GM23338 (cell line): ENCODE results near the gene ITFG1.

Experiments
- EZH2 ChIP-seq: fragments of 200-600 bp; sonication (generic); IDR thresholded peaks from one replicate; pipeline ENCODE4 v1.8.0; 2017; ENCODE audit warnings: antibody characterized with exemption, mild to moderate bottlenecking, low read depth; ENCODE audit not compliant: unreplicated experiment
- JUNB ChIP-seq: IDR thresholded peaks from one replicate; pipeline ENCODE4 v1.6.1; 2016; ENCODE audit warnings: antibody characterized with exemption; ENCODE audit not compliant: unreplicated experiment
- ZNF331 ChIP-seq: fragments of 250-450 bp; sonication (Bioruptor Pico); IDR thresholded peaks from 2 replicates; pipeline ENCODE4 v1.5.0; 2020; ENCODE audit warnings: low read depth, mild to moderate bottlenecking, moderate library complexity
- TF ChIP-seq, protein P1 (sequence below), 2 experiments: fragments of 200-600 bp in 1 of 2; sonication (generic) in 1 of 2; conservative IDR thresholded peaks; 2 replicates each; pipeline versions ENCODE4 v1.5.1 to v1.6.1; 2016 to 2017; ENCODE audit warnings: antibody characterized with exemption in 2 of 2, low read depth in 2 of 2, mild to moderate bottlenecking in 2 of 2, moderate library complexity in 1 of 2
- TF ChIP-seq, protein P2 (sequence below): fragments of 250-450 bp; sonication (Bioruptor Pico); IDR thresholded peaks from 2 replicates; pipeline ENCODE4 v1.5.0; 2020; ENCODE audit warnings: mild to moderate bottlenecking, moderate library complexity

DNA sequence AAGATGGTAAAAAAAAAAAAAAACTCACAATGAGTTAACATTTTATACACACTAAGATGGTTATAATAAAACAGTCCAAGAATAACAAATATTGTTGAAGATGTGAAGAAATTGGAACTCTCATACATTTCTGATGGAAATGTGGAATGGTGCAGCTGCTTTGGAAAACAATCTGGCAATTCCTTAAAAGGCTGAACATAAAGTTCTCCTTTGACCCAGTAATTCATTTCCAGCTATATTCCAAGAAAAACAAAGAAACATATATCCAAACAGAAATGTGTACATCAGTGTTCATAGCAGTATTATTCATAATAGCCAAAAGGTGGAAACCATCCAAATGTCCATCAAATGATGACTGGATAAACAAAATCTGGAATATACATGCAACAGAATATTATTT is 219.8 kb downstream of the ITFG1 start:
- TF ChIP-seq, protein P1, sequence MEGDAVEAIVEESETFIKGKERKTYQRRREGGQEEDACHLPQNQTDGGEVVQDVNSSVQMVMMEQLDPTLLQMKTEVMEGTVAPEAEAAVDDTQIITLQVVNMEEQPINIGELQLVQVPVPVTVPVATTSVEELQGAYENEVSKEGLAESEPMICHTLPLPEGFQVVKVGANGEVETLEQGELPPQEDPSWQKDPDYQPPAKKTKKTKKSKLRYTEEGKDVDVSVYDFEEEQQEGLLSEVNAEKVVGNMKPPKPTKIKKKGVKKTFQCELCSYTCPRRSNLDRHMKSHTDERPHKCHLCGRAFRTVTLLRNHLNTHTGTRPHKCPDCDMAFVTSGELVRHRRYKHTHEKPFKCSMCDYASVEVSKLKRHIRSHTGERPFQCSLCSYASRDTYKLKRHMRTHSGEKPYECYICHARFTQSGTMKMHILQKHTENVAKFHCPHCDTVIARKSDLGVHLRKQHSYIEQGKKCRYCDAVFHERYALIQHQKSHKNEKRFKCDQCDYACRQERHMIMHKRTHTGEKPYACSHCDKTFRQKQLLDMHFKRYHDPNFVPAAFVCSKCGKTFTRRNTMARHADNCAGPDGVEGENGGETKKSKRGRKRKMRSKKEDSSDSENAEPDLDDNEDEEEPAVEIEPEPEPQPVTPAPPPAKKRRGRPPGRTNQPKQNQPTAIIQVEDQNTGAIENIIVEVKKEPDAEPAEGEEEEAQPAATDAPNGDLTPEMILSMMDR (conservative IDR thresholded peaks at IDR 0.05; ENCODE audit: low read depth in 2 of 2) = no peak
- TF ChIP-seq ZNF331 (CRISPR knock-in tag) (no peak), EZH2 (no peak), JUNB (no peak)
- TF ChIP-seq, protein P2, sequence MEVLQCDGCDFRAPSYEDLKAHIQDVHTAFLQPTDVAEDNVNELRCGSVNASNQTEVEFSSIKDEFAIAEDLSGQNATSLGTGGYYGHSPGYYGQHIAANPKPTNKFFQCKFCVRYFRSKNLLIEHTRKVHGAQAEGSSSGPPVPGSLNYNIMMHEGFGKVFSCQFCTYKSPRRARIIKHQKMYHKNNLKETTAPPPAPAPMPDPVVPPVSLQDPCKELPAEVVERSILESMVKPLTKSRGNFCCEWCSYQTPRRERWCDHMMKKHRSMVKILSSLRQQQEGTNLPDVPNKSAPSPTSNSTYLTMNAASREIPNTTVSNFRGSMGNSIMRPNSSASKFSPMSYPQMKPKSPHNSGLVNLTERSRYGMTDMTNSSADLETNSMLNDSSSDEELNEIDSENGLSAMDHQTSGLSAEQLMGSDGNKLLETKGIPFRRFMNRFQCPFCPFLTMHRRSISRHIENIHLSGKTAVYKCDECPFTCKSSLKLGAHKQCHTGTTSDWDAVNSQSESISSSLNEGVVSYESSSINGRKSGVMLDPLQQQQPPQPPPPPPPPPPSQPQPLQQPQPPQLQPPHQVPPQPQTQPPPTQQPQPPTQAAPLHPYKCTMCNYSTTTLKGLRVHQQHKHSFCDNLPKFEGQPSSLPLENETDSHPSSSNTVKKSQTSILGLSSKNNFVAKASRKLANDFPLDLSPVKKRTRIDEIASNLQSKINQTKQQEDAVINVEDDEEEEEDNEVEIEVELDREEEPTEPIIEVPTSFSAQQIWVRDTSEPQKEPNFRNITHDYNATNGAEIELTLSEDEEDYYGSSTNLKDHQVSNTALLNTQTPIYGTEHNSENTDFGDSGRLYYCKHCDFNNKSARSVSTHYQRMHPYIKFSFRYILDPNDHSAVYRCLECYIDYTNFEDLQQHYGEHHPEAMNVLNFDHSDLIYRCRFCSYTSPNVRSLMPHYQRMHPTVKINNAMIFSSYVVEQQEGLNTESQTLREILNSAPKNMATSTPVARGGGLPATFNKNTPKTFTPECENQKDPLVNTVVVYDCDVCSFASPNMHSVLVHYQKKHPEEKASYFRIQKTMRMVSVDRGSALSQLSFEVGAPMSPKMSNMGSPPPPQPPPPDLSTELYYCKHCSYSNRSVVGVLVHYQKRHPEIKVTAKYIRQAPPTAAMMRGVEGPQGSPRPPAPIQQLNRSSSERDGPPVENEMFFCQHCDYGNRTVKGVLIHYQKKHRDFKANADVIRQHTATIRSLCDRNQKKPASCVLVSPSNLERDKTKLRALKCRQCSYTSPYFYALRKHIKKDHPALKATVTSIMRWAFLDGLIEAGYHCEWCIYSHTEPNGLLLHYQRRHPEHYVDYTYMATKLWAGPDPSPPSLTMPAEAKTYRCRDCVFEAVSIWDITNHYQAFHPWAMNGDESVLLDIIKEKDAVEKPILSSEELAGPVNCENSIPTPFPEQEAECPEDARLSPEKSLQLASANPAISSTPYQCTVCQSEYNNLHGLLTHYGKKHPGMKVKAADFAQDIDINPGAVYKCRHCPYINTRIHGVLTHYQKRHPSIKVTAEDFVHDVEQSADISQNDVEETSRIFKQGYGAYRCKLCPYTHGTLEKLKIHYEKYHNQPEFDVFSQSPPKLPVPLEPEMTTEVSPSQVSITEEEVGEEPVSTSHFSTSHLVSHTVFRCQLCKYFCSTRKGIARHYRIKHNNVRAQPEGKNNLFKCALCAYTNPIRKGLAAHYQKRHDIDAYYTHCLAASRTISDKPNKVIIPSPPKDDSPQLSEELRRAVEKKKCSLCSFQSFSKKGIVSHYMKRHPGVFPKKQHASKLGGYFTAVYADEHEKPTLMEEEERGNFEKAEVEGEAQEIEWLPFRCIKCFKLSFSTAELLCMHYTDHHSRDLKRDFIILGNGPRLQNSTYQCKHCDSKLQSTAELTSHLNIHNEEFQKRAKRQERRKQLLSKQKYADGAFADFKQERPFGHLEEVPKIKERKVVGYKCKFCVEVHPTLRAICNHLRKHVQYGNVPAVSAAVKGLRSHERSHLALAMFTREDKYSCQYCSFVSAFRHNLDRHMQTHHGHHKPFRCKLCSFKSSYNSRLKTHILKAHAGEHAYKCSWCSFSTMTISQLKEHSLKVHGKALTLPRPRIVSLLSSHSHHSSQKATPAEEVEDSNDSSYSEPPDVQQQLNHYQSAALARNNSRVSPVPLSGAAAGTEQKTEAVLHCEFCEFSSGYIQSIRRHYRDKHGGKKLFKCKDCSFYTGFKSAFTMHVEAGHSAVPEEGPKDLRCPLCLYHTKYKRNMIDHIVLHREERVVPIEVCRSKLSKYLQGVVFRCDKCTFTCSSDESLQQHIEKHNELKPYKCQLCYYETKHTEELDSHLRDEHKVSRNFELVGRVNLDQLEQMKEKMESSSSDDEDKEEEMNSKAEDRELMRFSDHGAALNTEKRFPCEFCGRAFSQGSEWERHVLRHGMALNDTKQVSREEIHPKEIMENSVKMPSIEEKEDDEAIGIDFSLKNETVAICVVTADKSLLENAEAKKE = no peak
